HG03342 (cell line): Measurements from ENCODE around the gene D2HGDH.
"Not testable (repeated sequence)": the region's sequence is repeated elsewhere in the genome, so short reads cannot be mapped to it uniquely, and the experiment has no call there.

Experiments used
- ATAC-seq: cut with Tn5 transposase; IDR thresholded peaks from one replicate; pipeline ENCODE4 v1.9.1; 2021; ENCODE audit warnings: mild to moderate bottlenecking, moderate library complexity; ENCODE audit not compliant: unreplicated experiment

The D2HGDH gene

GRCh38 chr2:241768251-241768711, 33.9 kb downstream of the D2HGDH start:
- ATAC-seq: no peak

GRCh38 chr2:241768850-241769249, 34.4 kb downstream of the D2HGDH start:
- ATAC-seq: no peak

GRCh38 chr2:241769819-241770184, 35.4 kb downstream of the D2HGDH start:
- no peak for ATAC-seq

- ATAC-seq: no peak
Observed at GRCh38 chr2:241770185-241770935, 35.9 kb downstream of the D2HGDH start.

GRCh38 chr2:241770936-241771285, 36.5 kb downstream of the D2HGDH start:
- no peak for ATAC-seq

GRCh38 chr2:241771286-241772062, 37.0 kb downstream of the D2HGDH start:
- ATAC-seq: no peak

GRCh38 chr2:241772063-241772499, 37.7 kb downstream of the D2HGDH start:
- no peak for ATAC-seq

- no peak for ATAC-seq
Observed at GRCh38 chr2:241773511-241774418, 39.3 kb downstream of the D2HGDH start.

GRCh38 chr2:241774419-241775222, 40.2 kb downstream of the D2HGDH start:
- no peak for ATAC-seq

GRCh38 chr2:241775223-241776177, 41.1 kb downstream of the D2HGDH start:
- ATAC-seq: no peak

- no peak for ATAC-seq
Observed at GRCh38 chr2:241776336-241777169, 42.1 kb downstream of the D2HGDH start, which contains the start of gene GAL3ST2. TSS of gene GAL3ST2 (plus strand) at chr2:241776822. CDS start at chr2:241776956, 134 bp downstream.

- ATAC-seq: no peak
Observed at GRCh38 chr2:241777170-241777685, 42.8 kb downstream of the D2HGDH start.

- no peak for ATAC-seq
Observed at GRCh38 chr2:241777686-241778627, 43.5 kb downstream of the D2HGDH start.

GRCh38 chr2:241780939-241781569, 46.6 kb downstream of the D2HGDH start:
- ATAC-seq: no peak

GRCh38 chr2:241782053-241782452, 47.6 kb downstream of the D2HGDH start:
- ATAC-seq: not testable (repeated sequence)

GRCh38 chr2:241788135-241788534, 53.7 kb downstream of the D2HGDH start:
- ATAC-seq: no peak
